Body of pancreas (tissue), 4 donors: ENCODE measurements around the gene EPB41L3. TPM values are rescaled to one million over a fixed set of nuclear protein-coding genes. Genes with fewer than 3 reads are reported as not detected.

Source experiments
- ATAC-seq: fragments of 150-250 bp; one replicate; pipeline ENCODE4 v1.9.1; 2016
- DNase-seq, 4 donors: peaks; one replicate each; pipeline ENCODE4 v3.0.0-alpha.2; 2019
- H3K27ac ChIP-seq, 4 donors: fragments of 200-600 bp; sonication (generic); 1 replicate in 3 of 4; 2 replicates in 1 of 4; pipeline versions ENCODE4 v1.5.1 to v1.6.1; 2016 to 2019; ENCODE audit warnings: mild to moderate bottlenecking in 1 of 4, mixed read lengths in 1 of 4, moderate library complexity in 1 of 4
- H3K27me3 ChIP-seq, 2 donors: fragments of 200-600 bp; sonication (generic); one replicate each; pipeline ENCODE4 v1.6.0; 2016; ENCODE audit warnings: mild to moderate bottlenecking in 1 of 2
- H3K36me3 ChIP-seq, 2 donors: fragments of 200-600 bp; sonication (generic); replicated peaks in 1 of 2; 2 replicates each; pipeline ENCODE4 v1.5.1; 2016; ENCODE audit warnings: low read depth in 2 of 2; ENCODE audit not compliant: insufficient read depth in 1 of 2
- H3K4me1 ChIP-seq: fragments of 200-600 bp; sonication (generic); one replicate; pipeline ENCODE4 v1.6.0; 2016
- H3K4me3 ChIP-seq, 2 donors: fragments of 200-600 bp; sonication (generic); 1 replicate in 1 of 2; 2 replicates in 1 of 2; pipeline ENCODE4 v1.5.1; 2016 to 2019
- H3K9me3 ChIP-seq, 3 donors: fragments of 200-600 bp; sonication (generic); 1 replicate in 2 of 3; 2 replicates in 1 of 3; pipeline ENCODE4 v1.5.1; 2016
- CTCF ChIP-seq, 7 experiments: fragments of 450-650 bp in 4 of 7; fragments of 200-600 bp in 3 of 7; sonication (generic) in 3 of 7; IDR thresholded peaks; one replicate each; pipeline ENCODE4 v1.5.1; 2016 to 2019; ENCODE audit warnings: antibody characterized with exemption in 7 of 7
- POLR2A ChIP-seq, 3 donors: fragments of 450-650 bp; IDR thresholded peaks; one replicate each; pipeline ENCODE4 v1.6.1; 2016; ENCODE audit warnings: antibody characterized with exemption in 3 of 3, mild to moderate bottlenecking in 2 of 3
- WGBS, 2 donors: methylation state at CpG; one replicate each; pipeline ENCODE4 v1.1.5; 2017; 5-methylcytosine and 5-hydroxymethylcytosine counted together
- intact Hi-C: fragments of 100-400 bp; cut with DNase I; formaldehyde crosslinking; loops from one replicate; pipeline ENCODE4 v1.15.1; 2023
- total RNA-seq, 2 donors: library from RNA; depleted of rRNA; stranded (reverse); fragments of >200 nt; gene quantifications; one replicate each; pipeline ENCODE4 v1.1.0, GENCODE V29; 2016

EPB41L3 gene
- total RNA-seq, 2 donors from 2014 or later = 22.1 to 25.1 TPM

- H3K36me3 ChIP-seq = no peaks in the 10 kb centered on the region
- no peak for DNase-seq
- no peak overlapping the region for H3K27ac ChIP-seq
- TF ChIP-seq POLR2A (IDR thresholded peaks at IDR 0.05) (no peak), CTCF (IDR thresholded peaks at IDR 0.05) (no peak)
- no peak overlapping the region for H3K4me3 ChIP-seq
- 39 to 50% methylated on average over 2 of the region's 2 CpGs for WGBS, 2 donors
- no peaks in the 10 kb centered on the region for H3K4me1 ChIP-seq
- no peaks in the 10 kb centered on the region for H3K27me3 ChIP-seq
- no peak for ATAC-seq
- intact Hi-C loops = no loop called here
- H3K9me3 ChIP-seq = no peaks in the 10 kb centered on the region
Observed at GRCh38 chr18:5380586-5380985, 163.2 kb downstream of the EPB41L3 start.

- no peaks in the 10 kb centered on the region for H3K27me3 ChIP-seq
- no peaks in the 10 kb centered on the region for H3K9me3 ChIP-seq
- no peak for ATAC-seq
- H3K27ac ChIP-seq = no peak overlapping the region
- 70 to 73% methylated on average over 4 of the region's 4 CpGs for WGBS, 2 donors
- H3K4me1 ChIP-seq = no peaks in the 10 kb centered on the region
- no peak overlapping the region for H3K4me3 ChIP-seq
- no peaks in the 10 kb centered on the region for H3K36me3 ChIP-seq
- TF ChIP-seq POLR2A (IDR thresholded peaks at IDR 0.05) (no peak), CTCF (IDR thresholded peaks at IDR 0.05) (no peak)
- no peak for DNase-seq
- intact Hi-C loops = no loop called here
Observed at GRCh38 chr18:5376986-5377385, 166.8 kb downstream of the EPB41L3 start.

- H3K27ac ChIP-seq = no peak overlapping the region
- intact Hi-C loops = no loop called here
- DNase-seq = no peak
- H3K4me1 ChIP-seq = no peaks in the 10 kb centered on the region
- no peaks in the 10 kb centered on the region for H3K9me3 ChIP-seq
- no peaks in the 10 kb centered on the region for H3K27me3 ChIP-seq
- TF ChIP-seq POLR2A (IDR thresholded peaks at IDR 0.05) = no peak
- 65 to 68% methylated on average over 1 of the region's 1 CpG for WGBS, 2 donors
- H3K36me3 ChIP-seq = no peaks in the 10 kb centered on the region
- H3K4me3 ChIP-seq = no peak overlapping the region
- ATAC-seq = no peak
Observed at GRCh38 chr18:5370332-5370731, 173.5 kb downstream of the EPB41L3 start.

GRCh38 chr18:5369513-5369912, 174.3 kb downstream of the EPB41L3 start:
- intact Hi-C loops = no loop called here
- no peaks in the 10 kb centered on the region for H3K36me3 ChIP-seq
- no peaks in the 10 kb centered on the region for H3K9me3 ChIP-seq
- ATAC-seq (no peak), DNase-seq (no peak)
- no peak for TF ChIP-seq POLR2A (IDR thresholded peaks at IDR 0.05)
- TF ChIP-seq CTCF (IDR thresholded peaks at IDR 0.05) = no peak
- no peak overlapping the region for H3K4me3 ChIP-seq
- no peaks in the 10 kb centered on the region for H3K4me1 ChIP-seq
- no peak overlapping the region for H3K27ac ChIP-seq
- 60 to 75% methylated on average over 2 of the region's 2 CpGs for WGBS, 2 donors
- H3K27me3 ChIP-seq = no peaks in the 10 kb centered on the region

GRCh38 chr18:5365443-5365842, 178.4 kb downstream of the EPB41L3 start:
- no peak overlapping the region for H3K4me3 ChIP-seq
- TF ChIP-seq POLR2A (IDR thresholded peaks at IDR 0.05) = no peak
- TF ChIP-seq CTCF (IDR thresholded peaks at IDR 0.05) = no peak
- no peaks in the 10 kb centered on the region for H3K4me1 ChIP-seq
- H3K27me3 ChIP-seq = no peaks in the 10 kb centered on the region
- ATAC-seq (no peak), DNase-seq (no peak)
- intact Hi-C loops = no loop called here
- no peaks in the 10 kb centered on the region for H3K9me3 ChIP-seq
- H3K27ac ChIP-seq = no peak overlapping the region
- WGBS, 2 donors = 59 to 63% methylated on average over 3 of the region's 3 CpGs
- H3K36me3 ChIP-seq = no peaks in the 10 kb centered on the region
